Loucy (cell line): Measurements from ENCODE around the gene HSD3B7.

Experiments
- H2AFZ ChIP-seq: fragments of 200-600 bp; sonication (generic); 2 replicates; pipeline ENCODE4 v1.6.0; 2016; ENCODE audit warnings: antibody characterized with exemption, mild to moderate bottlenecking, low read length, moderate library complexity
- H3F3A ChIP-seq: fragments of 200-600 bp; 2 replicates; pipeline ENCODE4 v1.6.0; 2016; ENCODE audit warnings: antibody characterized with exemption, low read depth, mild to moderate bottlenecking
- H3K27me3 ChIP-seq: fragments of 200-600 bp; sonication (generic); 2 replicates; pipeline ENCODE4 v1.6.1; 2014; ENCODE audit warnings: low read length, mild to moderate bottlenecking; ENCODE audit not compliant: insufficient read depth, poor library complexity, severe bottlenecking
- H3K36me3 ChIP-seq: fragments of 200-600 bp; sonication (generic); 2 replicates; pipeline ENCODE4 v1.6.1; 2016; ENCODE audit warnings: low read length; ENCODE audit not compliant: insufficient read depth
- H3K4me1 ChIP-seq: fragments of 200-600 bp; sonication (generic); 2 replicates; pipeline ENCODE4 v1.5.1; 2014; ENCODE audit warnings: low read length, mild to moderate bottlenecking; ENCODE audit not compliant: insufficient read depth, poor library complexity, severe bottlenecking
- H3K4me2 ChIP-seq: fragments of 200-600 bp; sonication (generic); 2 replicates; pipeline ENCODE4 v1.6.0; 2014; ENCODE audit warnings: antibody characterized with exemption, low read length, low read depth, mild to moderate bottlenecking; ENCODE audit not compliant: poor library complexity, severe bottlenecking
- H3K4me3 ChIP-seq: fragments of 200-600 bp; sonication (generic); 2 replicates; pipeline ENCODE4 v1.5.1; 2014; ENCODE audit warnings: low read length, mild to moderate bottlenecking, mixed read lengths; ENCODE audit not compliant: poor library complexity, severe bottlenecking
- H3K79me2 ChIP-seq: fragments of 200-600 bp; sonication (generic); 2 replicates; pipeline ENCODE4 v1.6.1; 2014; ENCODE audit warnings: low read length; ENCODE audit not compliant: insufficient read depth
- H3K9ac ChIP-seq: fragments of 200-600 bp; sonication (generic); 2 replicates; pipeline ENCODE4 v1.6.0; 2014; ENCODE audit warnings: mild to moderate bottlenecking, low read depth, low read length, moderate library complexity; ENCODE audit not compliant: poor library complexity, severe bottlenecking
- H3K9me2 ChIP-seq: fragments of 200-600 bp; sonication (generic); replicated peaks from 2 replicates; pipeline ENCODE4 v1.6.1; 2016; ENCODE audit warnings: low read depth, low read length, mixed read lengths
- H3K9me3 ChIP-seq: fragments of 200-600 bp; sonication (generic); 2 replicates; pipeline ENCODE4 v1.6.1; 2014; ENCODE audit warnings: mild to moderate bottlenecking, antibody characterized with exemption, low read length, low read depth; ENCODE audit not compliant: insufficient read depth
- H4K20me1 ChIP-seq: fragments of 200-600 bp; sonication (generic); 2 replicates; pipeline ENCODE4 v1.6.0; 2014; ENCODE audit warnings: antibody characterized with exemption, low read length, mild to moderate bottlenecking; ENCODE audit not compliant: insufficient read depth, poor library complexity, severe bottlenecking
- CTCF ChIP-seq: fragments of 200-600 bp; sonication (generic); conservative IDR thresholded peaks from 2 replicates; pipeline ENCODE4 v1.5.1; 2014; ENCODE audit warnings: mild to moderate bottlenecking, antibody characterized with exemption, low read length
- EZH2phosphoT487 ChIP-seq: fragments of 200-600 bp; IDR thresholded peaks from 2 replicates; pipeline ENCODE4 v1.6.1; 2018; ENCODE audit warnings: antibody characterized with exemption, mild to moderate bottlenecking, moderate library complexity, borderline replicate concordance

HSD3B7 gene

DNA sequence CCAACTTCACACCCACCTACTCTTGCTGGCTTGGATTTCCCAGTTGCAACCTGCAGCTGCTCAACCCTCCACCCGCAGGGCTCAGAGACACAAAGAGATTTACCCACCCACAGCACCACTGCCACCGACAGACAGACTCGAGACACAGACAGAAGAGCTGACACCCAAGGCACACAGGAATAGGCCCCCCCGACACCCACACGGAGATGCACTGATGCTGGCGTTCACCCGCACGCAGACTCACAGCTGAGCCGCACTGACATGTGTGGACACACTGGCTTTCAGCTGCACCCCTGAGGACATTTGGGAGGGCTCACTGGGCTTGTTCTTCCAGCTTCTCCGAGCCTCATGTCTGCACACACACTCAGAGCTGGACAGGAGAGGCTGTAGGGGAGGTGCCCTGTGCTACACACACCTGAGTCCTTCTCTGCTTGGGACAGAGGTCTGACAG is 17.3 kb downstream of the HSD3B7 start:
- no peak overlapping the region for H3K4me2 ChIP-seq
- no peaks in the 10 kb centered on the region for H3K36me3 ChIP-seq
- no peaks in the 10 kb centered on the region for H4K20me1 ChIP-seq
- no peaks in the 10 kb centered on the region for H3K27me3 ChIP-seq
- H3F3A ChIP-seq: no peaks in the 10 kb centered on the region
- H3K4me1 ChIP-seq: no peaks in the 10 kb centered on the region
- no peak overlapping the region for H2AFZ ChIP-seq
- no peaks in the 10 kb centered on the region for H3K9me2 ChIP-seq
- no peaks in the 10 kb centered on the region for H3K79me2 ChIP-seq
- H3K9ac ChIP-seq: no peak overlapping the region
- no peaks in the 10 kb centered on the region for H3K9me3 ChIP-seq
- TF ChIP-seq CTCF (no peak), EZH2phosphoT487 (no peak)
- no peak overlapping the region for H3K4me3 ChIP-seq

- Histone ChIP-seq H3K9me2 (no peaks in the 10 kb centered on the region), H3K4me3 (no peak overlapping the region), H3K4me2 (no peak overlapping the region), H3K36me3 (no peaks in the 10 kb centered on the region), H3K27me3 (no peaks in the 10 kb centered on the region), H3F3A (no peaks in the 10 kb centered on the region), H2AFZ (no peak overlapping the region), H3K79me2 (no peaks in the 10 kb centered on the region), H4K20me1 (no peaks in the 10 kb centered on the region), H3K4me1 (no peaks in the 10 kb centered on the region), H3K9ac (no peak overlapping the region), H3K9me3 (no peaks in the 10 kb centered on the region)
- no peak for TF ChIP-seq CTCF
- TF ChIP-seq EZH2phosphoT487: no peak
These were observed 17.9 kb downstream of the HSD3B7 start for GRCh38 chr16:31002862-31003341.

GRCh38 chr16:31003744-31004143 is 18.7 kb downstream of the HSD3B7 start:
- no peaks in the 10 kb centered on the region for H3K9me2 ChIP-seq
- H3K4me3 ChIP-seq: no peak overlapping the region
- H3K9me3 ChIP-seq: no peaks in the 10 kb centered on the region
- no peaks in the 10 kb centered on the region for H3K27me3 ChIP-seq
- no peaks in the 10 kb centered on the region for H3K4me1 ChIP-seq
- no peaks in the 10 kb centered on the region for H4K20me1 ChIP-seq
- H3F3A ChIP-seq: no peaks in the 10 kb centered on the region
- H3K4me2 ChIP-seq: no peak overlapping the region
- H3K79me2 ChIP-seq: no peaks in the 10 kb centered on the region
- no peaks in the 10 kb centered on the region for H3K36me3 ChIP-seq
- no peak overlapping the region for H2AFZ ChIP-seq
- no peak overlapping the region for H3K9ac ChIP-seq
- TF ChIP-seq CTCF (no peak), EZH2phosphoT487 (no peak)
